Tibial nerve (tissue), 4 donors: ENCODE measurements around the gene LGALS7B. TPM values are rescaled to one million over a fixed set of nuclear protein-coding genes. Genes with fewer than 3 reads are reported as not detected.

Experiments used
- DNase-seq, 2 donors: peaks; one replicate each; pipeline ENCODE4 v3.0.0-alpha.2; 2019; ENCODE audit warnings: low spot score in 2 of 2
- H3K27ac ChIP-seq, 4 donors: fragments of 200-600 bp; sonication (generic) in 3 of 4; one replicate each; pipeline ENCODE4 v1.5.1; 2017 to 2019; ENCODE audit warnings: mild to moderate bottlenecking in 1 of 4
- H3K27me3 ChIP-seq, 2 donors: fragments of 200-600 bp; sonication (generic) in 1 of 2; one replicate each; pipeline versions ENCODE4 v1.5.1 to v1.6.0; 2017 to 2019
- H3K36me3 ChIP-seq, 3 donors: fragments of 200-600 bp; sonication (generic); one replicate each; pipeline ENCODE4 v1.5.1; 2018 to 2019
- H3K4me1 ChIP-seq, 4 donors: fragments of 200-600 bp; sonication (generic) in 3 of 4; one replicate each; pipeline ENCODE4 v1.5.1; 2017 to 2019
- H3K4me3 ChIP-seq, 4 donors: fragments of 200-600 bp; sonication (generic) in 3 of 4; one replicate each; pipeline ENCODE4 v1.5.1; 2017 to 2019; ENCODE audit warnings: mild to moderate bottlenecking in 1 of 4, moderate library complexity in 1 of 4
- H3K9me3 ChIP-seq, 4 donors: fragments of 200-600 bp; sonication (generic) in 3 of 4; one replicate each; pipeline ENCODE4 v1.5.1; 2017 to 2019
- CTCF ChIP-seq, 5 experiments: fragments of 200-600 bp in 3 of 5; fragments of 450-650 bp in 2 of 5; sonication (generic) in 3 of 5; IDR thresholded peaks; one replicate each; pipeline ENCODE4 v1.5.1; 2016 to 2019; ENCODE audit warnings: antibody characterized with exemption in 5 of 5, mild to moderate bottlenecking in 3 of 5, moderate library complexity in 2 of 5
- EP300 ChIP-seq, 2 donors: sonication (generic); formaldehyde crosslinking; IDR thresholded peaks; one replicate each; pipeline ENCODE4 v1.6.1; 2017; ENCODE audit warnings: antibody characterized with exemption in 2 of 2, mild to moderate bottlenecking in 1 of 2
- POLR2A ChIP-seq, 2 donors: fragments of 450-650 bp; IDR thresholded peaks; one replicate each; pipeline ENCODE4 v1.6.1; 2017; ENCODE audit warnings: antibody characterized with exemption in 2 of 2, mild to moderate bottlenecking in 2 of 2, moderate library complexity in 2 of 2
- WGBS, 2 donors: methylation state at CpG; one replicate each; pipeline ENCODE4 v1.1.5; 2018; 5-methylcytosine and 5-hydroxymethylcytosine counted together
- total RNA-seq, 4 donors: library from RNA; depleted of rRNA; stranded (reverse); fragments of >200 nt; gene quantifications; one replicate each; pipeline ENCODE4 v1.1.0, GENCODE V29; 2016

Gene LGALS7B
- total RNA-seq, result not detected

GRCh38 chr19:38788478-38789243 is at the start of gene LGALS7B:
LGALS7B (plus strand) TSS chr19:38789200; CDS start chr19:38789227, 27 bp downstream.
- Histone ChIP-seq H3K27me3 (no peaks in the 10 kb centered on the region), H3K36me3 (no peaks in the 10 kb centered on the region), H3K9me3 (no peaks in the 10 kb centered on the region), H3K27ac (no peak within 1 kb of the TSS), H3K4me3 (no peak within 1 kb of the TSS), H3K4me1 (peaks cover 0 to 6% (median 0%) of the 10 kb centered on the region in 4 donors)
- no peak for DNase-seq
- WGBS, 2 donors, result 44 to 51% methylated on average over 5 to 10 of the region's 17 CpGs
- no peak for TF ChIP-seq EP300 (IDR thresholded peaks at IDR 0.05)
- TF ChIP-seq CTCF (IDR thresholded peaks at IDR 0.05), result no peak
- no peak for TF ChIP-seq POLR2A (IDR thresholded peaks at IDR 0.05)

DNA sequence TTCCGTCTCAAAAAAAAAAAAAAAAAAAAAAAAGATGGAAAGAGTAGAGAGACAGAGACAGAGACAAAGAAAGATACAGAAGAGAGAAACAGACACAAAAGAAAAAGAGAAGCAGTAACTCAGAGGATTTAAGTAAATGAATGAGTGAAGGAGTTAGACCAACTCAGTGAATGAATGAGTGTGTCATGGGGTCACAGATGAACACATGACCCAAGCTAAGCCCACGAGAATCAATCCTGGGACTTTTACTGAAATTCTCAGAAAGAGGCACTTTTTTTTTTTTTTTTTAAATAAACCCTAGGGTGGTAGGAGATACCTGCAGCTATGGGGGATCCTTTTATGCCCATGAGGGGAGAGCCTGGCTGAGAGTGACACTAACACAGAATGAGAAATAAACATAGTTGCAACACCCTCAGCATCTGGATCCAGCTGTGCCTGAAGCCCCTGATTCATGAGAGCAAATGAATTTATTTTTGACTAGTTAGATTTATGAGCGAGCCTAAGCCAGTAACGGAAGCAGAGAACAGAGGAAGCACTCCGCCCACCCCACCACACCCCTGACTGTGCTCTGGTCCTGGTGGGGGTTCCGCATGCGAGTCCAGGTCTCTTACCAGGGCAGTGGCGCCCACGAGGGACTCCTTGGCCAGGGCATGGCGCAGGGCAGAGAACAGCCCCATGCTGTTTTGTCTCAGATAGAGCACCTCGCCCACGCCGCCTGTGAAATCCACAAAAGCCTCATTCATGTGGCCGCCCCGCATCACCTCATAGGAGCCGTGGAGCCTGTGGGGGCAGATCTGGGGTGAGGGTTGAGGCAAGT is 49.4 kb upstream of the LGALS7B start:
- 45 to 59% methylated on average over 11 to 15 of the region's 16 CpGs for WGBS, 2 donors
- peak in 1 of 2 donors; percentile 61 for TF ChIP-seq EP300 (IDR thresholded peaks at IDR 0.05)
- TF ChIP-seq POLR2A (IDR thresholded peaks at IDR 0.05), result no peak
- Histone ChIP-seq H3K36me3 (no peaks in the 10 kb centered on the region), H3K9me3 (no peaks in the 10 kb centered on the region), H3K4me3 (no peak overlapping the region), H3K27me3 (no peaks in the 10 kb centered on the region), H3K4me1 (peaks cover 0 to 27% (median 9%) of the 10 kb centered on the region in 4 donors), H3K27ac (peak overlapping the region in 2 of 4 donors; percentile 17 to 60)
- DNase-seq, result no peak

GRCh38 chr19:38740257-38740592 is 48.8 kb upstream of the LGALS7B start:
- no peak for TF ChIP-seq EP300 (IDR thresholded peaks at IDR 0.05)
- no peak for TF ChIP-seq POLR2A (IDR thresholded peaks at IDR 0.05)
- no peak for TF ChIP-seq CTCF (IDR thresholded peaks at IDR 0.05)
- Histone ChIP-seq H3K27me3 (no peaks in the 10 kb centered on the region), H3K27ac (peak overlapping the region in 2 of 4 donors; percentile 17 to 60), H3K4me3 (no peak overlapping the region), H3K9me3 (no peaks in the 10 kb centered on the region), H3K4me1 (peaks cover 0 to 23% (median 6%) of the 10 kb centered on the region in 4 donors), H3K36me3 (no peaks in the 10 kb centered on the region)
- no peak for DNase-seq
- WGBS, 2 donors, result 61 to 76% methylated on average over 9 of the region's 9 CpGs

DNA sequence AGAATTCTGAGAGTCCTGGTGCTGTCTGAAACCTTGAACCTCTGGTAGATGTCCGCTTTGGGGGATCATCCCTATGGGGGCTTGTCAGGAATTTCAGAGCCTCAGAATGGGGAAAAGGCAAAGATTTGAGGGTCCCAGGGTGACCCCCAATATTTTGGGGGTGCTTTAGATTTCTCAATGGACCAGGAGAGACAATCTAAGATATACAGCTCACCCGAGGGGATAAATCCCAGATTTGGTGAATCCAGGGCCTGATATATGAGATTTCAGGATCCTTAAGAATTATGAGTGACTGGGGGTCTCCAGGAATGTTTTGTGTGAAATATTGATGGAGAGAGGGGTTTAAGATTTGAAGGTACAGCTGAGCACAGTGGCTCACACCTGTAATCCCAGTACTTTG is 48.1 kb upstream of the LGALS7B start:
- DNase-seq, result no peak
- H3K4me1 ChIP-seq, result peaks cover 0 to 20% (median 6%) of the 10 kb centered on the region in 4 donors
- H3K27me3 ChIP-seq, result no peaks in the 10 kb centered on the region
- no peaks in the 10 kb centered on the region for H3K9me3 ChIP-seq
- 97 to 98% methylated on average over 2 of the region's 2 CpGs for WGBS, 2 donors
- H3K36me3 ChIP-seq, result no peaks in the 10 kb centered on the region
- TF ChIP-seq POLR2A (IDR thresholded peaks at IDR 0.05) (no peak), EP300 (IDR thresholded peaks at IDR 0.05) (no peak), CTCF (IDR thresholded peaks at IDR 0.05) (no peak)
- no peak overlapping the region for H3K4me3 ChIP-seq
- no peak overlapping the region for H3K27ac ChIP-seq

GRCh38 chr19:38741670-38742069 is 47.3 kb upstream of the LGALS7B start:
- TF ChIP-seq POLR2A (IDR thresholded peaks at IDR 0.05) (no peak), CTCF (IDR thresholded peaks at IDR 0.05) (no peak), EP300 (IDR thresholded peaks at IDR 0.05) (no peak)
- H3K36me3 ChIP-seq, result no peaks in the 10 kb centered on the region
- H3K27ac ChIP-seq, result no peak overlapping the region
- no peak overlapping the region for H3K4me3 ChIP-seq
- H3K27me3 ChIP-seq, result no peaks in the 10 kb centered on the region
- peaks cover 0 to 13% (median 0%) of the 10 kb centered on the region in 4 donors for H3K4me1 ChIP-seq
- H3K9me3 ChIP-seq, result no peaks in the 10 kb centered on the region
- WGBS, 2 donors, result 92 to 93% methylated on average over 14 to 15 of the region's 15 CpGs
- DNase-seq, result no peak
